K562 (cell line): ENCODE results near the gene HOXA1. TPM values are rescaled to one million over a fixed set of nuclear protein-coding genes. Genes with fewer than 3 reads are reported as not detected.

Experiments used
- ATAC-seq: fragments of 200-7000 bp; cut with Tn5 transposase; 3 replicates; pipeline ENCODE4 v1.9.1; 2020; ENCODE audit warnings: moderate library complexity
- BruUV-seq: library from RNA; stranded (reverse); fragments of 400-500 nt; replicated peaks from 2 replicates; lab custom pipeline; 2021; lab: Mats Ljungman, UMichigan
- CTCF ChIA-PET: fragments of 300-600 bp; formaldehyde crosslinking; extraction: SDS; loops from one replicate; lab custom pipeline; 2021; ENCODE audit warnings: low intra/inter-chr PET ratio; lab: Yijun Ruan, JAX
- POLR2A ChIA-PET: fragments of 300-600, 350-650 bp; sonication (Branson Sonifier 250); formaldehyde crosslinking; extraction: SDS; loops from one replicate; lab custom pipeline; 2021; ENCODE audit warnings: antibody characterized with exemption, inconsistent platforms; lab: Yijun Ruan, JAX
- DNase-seq, 4 experiments: peaks; one replicate each; pipeline versions ENCODE4 v3.0.0 to v3.0.0-alpha.2; 2011 to 2018; ENCODE audit warnings: low spot score in 3 of 4, mixed read lengths in 3 of 4; ENCODE audit errors: extremely low read depth in 1 of 4
- FAIRE-seq: peaks from 2 replicates; lab custom pipeline; 2011; peaks lifted over from hg19 to GRCh38; lab: Jason Lieb, UNC
- H2AFZ ChIP-seq: 2 replicates; pipeline ENCODE4 v1.6.0; 2011; ENCODE audit warnings: low read depth, low read length, control low read depth, inconsistent platforms
- H3K27ac ChIP-seq: fragments of 200-600 bp; 3 replicates; pipeline ENCODE4 v1.8.0; 2011; ENCODE audit warnings: low read depth, mild to moderate bottlenecking, control low read depth, inconsistent platforms, low read length, moderate library complexity, mixed read lengths; ENCODE audit errors: extremely low read depth
- H3K27me3 ChIP-seq, 2 experiments: fragments of 300-600 bp in 1 of 2; 2 replicates in 1 of 2; 3 replicates in 1 of 2; pipeline versions ENCODE4 v1.6.0 to v1.8.0; 2011; ENCODE audit warnings: inconsistent platforms in 2 of 2, low read length in 2 of 2, mild to moderate bottlenecking in 1 of 2, mixed read lengths in 1 of 2, moderate library complexity in 1 of 2; ENCODE audit not compliant: control insufficient read depth in 2 of 2, insufficient read depth in 2 of 2
- H3K36me3 ChIP-seq: fragments of 300-600 bp; 3 replicates; pipeline ENCODE4 v1.8.0; 2011; ENCODE audit warnings: mild to moderate bottlenecking, low read length, inconsistent platforms; ENCODE audit not compliant: control insufficient read depth, insufficient read depth
- H3K4me1 ChIP-seq, 2 experiments: fragments of 200-600 bp in 1 of 2; replicated peaks in 1 of 2; 2 replicates in 1 of 2; 3 replicates in 1 of 2; pipeline versions ENCODE4 v1.5.1 to v1.8.0; 2011; ENCODE audit warnings: inconsistent platforms in 2 of 2, low read length in 2 of 2, mild to moderate bottlenecking in 1 of 2, mixed read lengths in 1 of 2, moderate library complexity in 1 of 2; ENCODE audit not compliant: control insufficient read depth in 2 of 2, insufficient read depth in 2 of 2
- H3K4me2 ChIP-seq: 2 replicates; pipeline ENCODE4 v1.6.1; 2011; ENCODE audit warnings: low read length, control low read depth, inconsistent platforms, mixed read lengths; ENCODE audit not compliant: insufficient read depth
- H3K4me3 ChIP-seq: fragments of 200-600 bp; sonication (generic), shearing (Covaris generic); 2 replicates; pipeline ENCODE4 v1.5.1; 2016; ENCODE audit warnings: control low read depth, inconsistent platforms
- H3K79me2 ChIP-seq: fragments of 200-600 bp; 3 replicates; pipeline ENCODE4 v1.8.0; 2011; ENCODE audit warnings: low read length, inconsistent platforms; ENCODE audit not compliant: control insufficient read depth, insufficient read depth
- H3K9ac ChIP-seq, 2 experiments: 2 replicates each; pipeline versions ENCODE4 v1.6.0 to v1.6.1; 2011; ENCODE audit warnings: low read depth in 2 of 2, low read length in 2 of 2, control low read depth in 1 of 2, inconsistent platforms in 1 of 2, mild to moderate bottlenecking in 1 of 2, mixed read lengths in 1 of 2; ENCODE audit not compliant: insufficient read depth in 1 of 2
- H3K9me1 ChIP-seq: one replicate; pipeline ENCODE4 v1.6.0; 2011; ENCODE audit warnings: inconsistent platforms, mild to moderate bottlenecking, low read length, moderate library complexity; ENCODE audit not compliant: control insufficient read depth, insufficient read depth
- H3K9me3 ChIP-seq: replicated peaks from 2 replicates; pipeline ENCODE4 v1.5.1; 2011; ENCODE audit warnings: low read depth, low read length, inconsistent platforms; ENCODE audit not compliant: control insufficient read depth, insufficient read depth
- H4K20me1 ChIP-seq: replicated peaks from 2 replicates; pipeline ENCODE4 v1.6.1; 2011; ENCODE audit warnings: low read length, inconsistent platforms, mixed read lengths; ENCODE audit not compliant: control insufficient read depth, insufficient read depth
- CBX8 ChIP-seq: fragments of 200-600 bp; sonication (generic); IDR thresholded peaks from 2 replicates; pipeline ENCODE4 v1.6.1; 2012; ENCODE audit warnings: borderline replicate concordance, mixed run types, low read depth, mild to moderate bottlenecking, moderate library complexity, mixed read lengths, low read length, control low read depth, inconsistent platforms; ENCODE audit not compliant: poor library complexity, severe bottlenecking; ENCODE audit errors: extremely low read depth
- E2F6 ChIP-seq, 2 experiments: IDR thresholded peaks; 2 replicates each; pipeline ENCODE4 v1.6.1; 2011; ENCODE audit warnings: borderline replicate concordance in 1 of 2, control low read depth in 1 of 2, low read depth in 1 of 2, low read length in 1 of 2, mild to moderate bottlenecking in 1 of 2, mixed read lengths in 1 of 2, moderate library complexity in 1 of 2; ENCODE audit not compliant: insufficient read depth in 1 of 2, insufficient read length in 1 of 2, poor library complexity in 1 of 2, severe bottlenecking in 1 of 2; ENCODE audit errors: extremely low read depth in 1 of 2
- EHMT2 ChIP-seq: fragments of 450-650 bp; IDR thresholded peaks from 2 replicates; pipeline ENCODE4 v1.6.1; 2018; ENCODE audit warnings: antibody characterized with exemption
- ELK1 ChIP-seq: sonication (generic); formaldehyde crosslinking; IDR thresholded peaks from 2 replicates; pipeline ENCODE4 v1.8.1; 2022; ENCODE audit warnings: missing genetic modification reagents
- KAT2B ChIP-seq: IDR thresholded peaks from one replicate; pipeline ENCODE4 v1.6.1; 2012; ENCODE audit warnings: low read depth, mild to moderate bottlenecking, control low read depth, inconsistent platforms, low read length, moderate library complexity
- MCM7 ChIP-seq, 2 experiments: fragments of 450-650 bp; IDR thresholded peaks; 2 replicates each; pipeline ENCODE4 v1.6.1; 2016 to 2018
- NKRF ChIP-seq: fragments of 450-650 bp; IDR thresholded peaks from 2 replicates; pipeline ENCODE4 v1.6.1; 2016; ENCODE audit warnings: borderline replicate concordance
- RREB1 ChIP-seq: fragments of 250-450 bp; sonication (Bioruptor Pico); IDR thresholded peaks from 2 replicates; pipeline ENCODE4 v1.4.0; 2020
- WGBS: fragments of 100-300 bp; shearing (Covaris generic); methylation state at CpG from one replicate; pipeline ENCODE4 v1.1.6; 2016; ENCODE audit warnings: low coverage, mixed read lengths; ENCODE audit not compliant: insufficient coverage; ENCODE audit errors: missing lambda C conversion rate; 5-methylcytosine and 5-hydroxymethylcytosine counted together
- in situ Hi-C: fragments of 300-500 bp; cut with MboI; formaldehyde crosslinking; loops from 4 replicates; pipeline ENCODE4 v1.15.0; 2018; ENCODE audit warnings: inconsistent platforms, mixed read lengths
- intact Hi-C: fragments of 100-400 bp; cut with micrococcal nuclease; formaldehyde crosslinking; loops from 2 replicates; pipeline ENCODE4 v1.14.2; 2022
- polyA plus RNA-seq, 8 experiments: library from polyadenylated mRNA; depleted of rRNA in 4 of 8; stranded (reverse) in 5 of 8; unstranded in 3 of 8; fragments of >200 nt; fragmentation: Nextera tagmentation in 2 of 8; fragmentation: Illumina TruSeq in 1 of 8; extraction: Ambion mirVana in 2 of 8; extraction: Trizol in 1 of 8; gene quantifications; 2 replicates each; pipeline versions ENCODE4 v1.2.1 to v1.2.3, GENCODE V29; 2011 to 2014; ENCODE audit warnings: inconsistent platforms in 1 of 8, missing spikeins in 1 of 8
- total RNA-seq, 7 experiments: library from RNA; depleted of rRNA in 6 of 7; stranded (reverse); fragments of >200 nt in 6 of 7; fragmentation: Illumina TruSeq in 2 of 7; extraction: Trizol in 2 of 7; gene quantifications; 2 replicates each; pipeline versions ENCODE4 v1.2.1 to v1.2.3, GENCODE V29; 2011 to 2021; ENCODE audit warnings: low replicate concordance in 1 of 7

The HOXA1 gene
- total and polyA plus RNA-seq, 9 of the 15 experiments (the other 6 are each of a cell fraction or from before 2014, with no cell fraction given) = 0.03 to 0.63 (median 0.09) TPM; not detected in 4

GRCh38 chr7:27116962-27117886 is 21.4 kb upstream of the HOXA1 start:
- no TSS peak for BruUV-seq
- Histone ChIP-seq H3K9me3 (no peaks in the 10 kb centered on the region), H3K9ac (no peak overlapping the region), H3K79me2 (no peaks in the 10 kb centered on the region), H3K27ac (no peak overlapping the region), H3K4me1 (peaks cover 0 to 16% of the 10 kb centered on the region in 2 experiments; a peak in 2 of 5 replicates), H3K27me3 (peaks cover 40 to 66% of the 10 kb centered on the region in 2 experiments), H3K4me2 (no peak overlapping the region), H3K9me1 (no peaks in the 10 kb centered on the region), H3K36me3 (no peaks in the 10 kb centered on the region), H4K20me1 (peaks cover 6% of the 10 kb centered on the region; the same call in 1 of the 2 replicates), H3K4me3 (no peak overlapping the region), H2AFZ (no peak overlapping the region)
- ChIA-PET CTCF (no interaction called here), POLR2A (interaction anchor here (0.7 kb wide), 1 partner anchor 669 kb away, joined by 3 read pairs; no protein-coding TSS in a partner anchor)
- no peak for FAIRE-seq
- no peak for DNase-seq
- in situ Hi-C loops (no loop called here), intact Hi-C loops (no loop called here)
- no peak for ATAC-seq
- WGBS = 4% methylated on average over 8 of the region's 12 CpGs
- TF ChIP-seq KAT2B (no peak), NKRF (no peak), EHMT2 (no peak), E2F6 (IDR thresholded peaks at IDR 0.05; ENCODE audit: borderline replicate concordance in 1 of 2, extremely low read depth in 1 of 2, insufficient read depth in 1 of 2, insufficient read length in 1 of 2, low read depth in 1 of 2, low read length in 1 of 2, poor library complexity in 1 of 2, severe bottlenecking in 1 of 2) (no peak), ELK1 (CRISPR knock-in tag) (no peak), CBX8 (no peak), RREB1 (no peak), MCM7 (IDR thresholded peaks at IDR 0.05) (no peak)
